ENCODE data around the gene UFC1. TPM values are rescaled to one million over a fixed set of nuclear protein-coding genes. Genes with fewer than 3 reads are reported as not detected.

The UFC1 gene
- total RNA-seq, 1 donor = 111 TPM

DNA sequence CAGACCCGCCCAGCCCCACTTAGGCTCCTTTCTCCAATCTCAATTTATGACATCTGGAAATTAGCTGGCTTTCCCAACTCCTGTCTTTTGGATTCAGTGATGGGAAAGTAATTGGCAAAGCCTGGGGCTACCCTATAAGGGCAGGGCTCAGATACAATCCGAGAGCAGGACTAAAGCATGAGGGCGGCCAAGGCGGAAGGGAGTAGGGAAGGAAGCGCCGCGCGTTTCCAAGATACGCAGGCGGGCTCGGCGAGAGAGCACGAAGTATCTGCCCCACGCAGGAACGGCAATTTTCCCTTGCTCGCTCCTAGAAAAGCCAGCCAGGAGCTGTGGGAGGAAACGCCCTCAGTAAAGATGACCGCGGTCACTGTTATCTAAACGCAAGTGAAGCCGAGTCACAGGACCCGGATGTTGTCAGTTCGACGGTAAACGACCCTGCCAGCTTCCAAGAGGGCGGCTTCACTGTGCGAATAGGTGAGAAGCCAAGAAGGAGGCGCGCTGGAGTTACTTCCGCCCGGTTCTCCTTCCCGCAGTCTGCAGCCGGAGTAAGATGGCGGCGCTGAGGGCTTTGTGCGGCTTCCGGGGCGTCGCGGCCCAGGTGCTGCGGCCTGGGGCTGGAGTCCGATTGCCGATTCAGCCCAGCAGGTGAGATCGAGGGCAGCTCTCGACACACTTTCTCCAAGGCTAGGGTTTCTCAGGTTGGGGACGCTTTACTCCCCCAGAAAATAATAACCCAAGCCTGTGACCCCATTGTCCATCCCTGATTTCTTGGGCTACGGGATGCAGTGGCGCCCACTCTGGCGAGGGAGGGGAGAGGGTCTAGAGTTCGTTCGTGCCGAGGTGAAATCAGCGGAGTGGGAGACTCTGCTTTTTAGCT is 48.3 kb downstream of the UFC1 start, which contains the start of gene NDUFS2:
Gene NDUFS2, plus strand, starts transcription at position 532 of the 877 bp plus-strand sequence. Its CDS starts 19 bp downstream, at position 551.
- H3K4me3 ChIP-seq (ENCODE audit: low read depth, low read length) = peak within 1 kb of the TSS; percentile 97
- TF ChIP-seq, protein P1, sequence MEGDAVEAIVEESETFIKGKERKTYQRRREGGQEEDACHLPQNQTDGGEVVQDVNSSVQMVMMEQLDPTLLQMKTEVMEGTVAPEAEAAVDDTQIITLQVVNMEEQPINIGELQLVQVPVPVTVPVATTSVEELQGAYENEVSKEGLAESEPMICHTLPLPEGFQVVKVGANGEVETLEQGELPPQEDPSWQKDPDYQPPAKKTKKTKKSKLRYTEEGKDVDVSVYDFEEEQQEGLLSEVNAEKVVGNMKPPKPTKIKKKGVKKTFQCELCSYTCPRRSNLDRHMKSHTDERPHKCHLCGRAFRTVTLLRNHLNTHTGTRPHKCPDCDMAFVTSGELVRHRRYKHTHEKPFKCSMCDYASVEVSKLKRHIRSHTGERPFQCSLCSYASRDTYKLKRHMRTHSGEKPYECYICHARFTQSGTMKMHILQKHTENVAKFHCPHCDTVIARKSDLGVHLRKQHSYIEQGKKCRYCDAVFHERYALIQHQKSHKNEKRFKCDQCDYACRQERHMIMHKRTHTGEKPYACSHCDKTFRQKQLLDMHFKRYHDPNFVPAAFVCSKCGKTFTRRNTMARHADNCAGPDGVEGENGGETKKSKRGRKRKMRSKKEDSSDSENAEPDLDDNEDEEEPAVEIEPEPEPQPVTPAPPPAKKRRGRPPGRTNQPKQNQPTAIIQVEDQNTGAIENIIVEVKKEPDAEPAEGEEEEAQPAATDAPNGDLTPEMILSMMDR (IDR thresholded peaks at IDR 0.05; ENCODE audit: insufficient read depth, low read length) = peak; percentile 26
- DNase-seq (ENCODE audit: low read depth) = peak; percentile 99

DNA sequence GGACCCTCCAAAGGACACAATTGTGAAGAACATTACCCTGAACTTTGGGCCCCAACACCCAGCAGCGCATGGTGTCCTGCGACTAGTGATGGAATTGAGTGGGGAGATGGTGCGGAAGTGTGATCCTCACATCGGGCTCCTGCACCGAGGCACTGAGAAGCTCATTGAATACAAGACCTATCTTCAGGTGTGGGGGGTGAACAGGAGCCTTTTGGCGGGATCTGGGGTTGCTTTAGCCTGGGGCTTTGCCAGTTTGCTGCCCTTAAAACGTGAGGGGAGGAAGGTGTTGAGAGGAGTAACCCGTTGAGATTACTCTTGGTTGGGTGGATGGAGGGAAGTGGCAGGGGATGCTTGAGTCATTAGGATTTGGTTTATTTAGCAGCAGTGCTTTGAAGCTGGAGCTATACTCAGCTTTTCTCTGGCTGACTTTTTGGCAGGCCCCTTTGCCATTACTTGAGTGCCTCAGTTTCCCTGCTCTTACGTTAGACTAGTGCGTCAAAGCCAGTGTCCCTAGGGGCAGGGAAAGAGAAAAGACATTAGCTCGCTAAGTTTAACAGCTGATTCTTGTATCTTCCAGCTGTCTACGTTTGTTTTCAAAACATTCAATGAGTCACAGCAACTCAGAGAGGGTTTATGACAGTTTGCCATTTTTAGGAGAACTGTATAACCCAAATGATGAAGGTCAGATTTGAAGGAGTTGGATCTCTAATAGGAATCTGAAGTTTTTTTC is 52.8 kb downstream of the UFC1 start:
- TF ChIP-seq, protein P1 (IDR thresholded peaks at IDR 0.05; ENCODE audit: insufficient read depth, low read length) = no peak
- DNase-seq (ENCODE audit: low read depth) = no peak
- H3K4me3 ChIP-seq (ENCODE audit: low read depth, low read length) = no peak overlapping the region

DNA sequence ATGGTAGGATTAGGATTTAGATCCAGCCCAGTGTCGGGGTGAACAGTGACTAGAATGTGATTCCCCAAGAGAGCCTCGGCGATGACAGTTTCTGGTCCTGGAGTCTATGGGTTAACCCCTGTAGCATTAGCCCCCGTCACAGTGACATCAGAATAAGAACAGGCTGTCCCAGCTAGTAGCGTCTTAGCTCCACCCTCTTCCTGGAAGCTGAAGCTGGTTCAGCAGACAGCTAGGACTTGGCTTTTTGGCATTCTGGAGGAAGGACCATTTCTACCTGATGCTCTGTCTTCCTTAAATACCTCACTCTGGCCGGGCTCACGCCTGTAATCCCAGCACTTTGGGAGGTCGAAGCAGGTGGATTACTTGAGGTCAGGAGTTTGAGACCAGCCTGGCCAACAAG is 53.4 kb downstream of the UFC1 start:
- H3K4me3 ChIP-seq (ENCODE audit: low read depth, low read length) = no peak overlapping the region
- TF ChIP-seq, protein P1 (IDR thresholded peaks at IDR 0.05; ENCODE audit: insufficient read depth, low read length) = no peak
- no peak for DNase-seq (ENCODE audit: low read depth)

Small RNA genes lying within 50 kb of the gene (small RNA-seq; reads per million reads assigned to genes)
- not detected for gene RF01225

Other genes starting within 250 kb of the UFC1 start
- 3.8 TPM in 1 of 2 replicates, not detected in the other for gene ITLN2, start 199.2 kb upstream of the UFC1 start, total RNA-seq (ENCODE audit: low replicate concordance)
- 0.36 and 3.3 TPM in 2 replicates for gene F11R, start 132.8 kb upstream of the UFC1 start, total RNA-seq (ENCODE audit: low replicate concordance)
- 0.90 TPM in 1 of 2 replicates, not detected in the other for gene TSTD1, start 115.0 kb upstream of the UFC1 start, total RNA-seq (ENCODE audit: low replicate concordance)
- gene USF1, start 108.0 kb upstream of the UFC1 start, total RNA-seq (ENCODE audit: low replicate concordance) = 23.5 and 36.2 TPM in 2 replicates
- not detected in 2 replicates for gene ARHGAP30, start 84.1 kb upstream of the UFC1 start, total RNA-seq (ENCODE audit: low replicate concordance)
- not detected in 2 replicates for gene NECTIN4, start 64.4 kb upstream of the UFC1 start, total RNA-seq (ENCODE audit: low replicate concordance)
- 0.90 and 1.8 TPM in 2 replicates for gene KLHDC9, start 55.6 kb upstream of the UFC1 start, total RNA-seq (ENCODE audit: low replicate concordance)
- gene PFDN2, start 35.9 kb upstream of the UFC1 start, total RNA-seq (ENCODE audit: low replicate concordance) = 39.9 and 50.2 TPM in 2 replicates
- gene NIT1, start 35.9 kb upstream of the UFC1 start, total RNA-seq (ENCODE audit: low replicate concordance) = 13.3 and 18.3 TPM in 2 replicates
- gene DEDD, start 21.3 kb upstream of the UFC1 start, total RNA-seq (ENCODE audit: low replicate concordance) = 7.8 and 25.8 TPM in 2 replicates
- 6.1 and 11.6 TPM in 2 replicates for gene USP21, start 5.5 kb downstream of the UFC1 start, total RNA-seq (ENCODE audit: low replicate concordance)
- gene PPOX, start 12.4 kb downstream of the UFC1 start, total RNA-seq (ENCODE audit: low replicate concordance) = 14.0 and 16.0 TPM in 2 replicates
- 8.3 and 11.4 TPM in 2 replicates for gene B4GALT3, start 23.5 kb downstream of the UFC1 start, total RNA-seq (ENCODE audit: low replicate concordance)
- 1.1 and 3.1 TPM in 2 replicates for gene ADAMTS4, start 45.1 kb downstream of the UFC1 start, total RNA-seq (ENCODE audit: low replicate concordance)
- 65.4 and 67.5 TPM in 2 replicates for gene NDUFS2, start 48.4 kb downstream of the UFC1 start, total RNA-seq (ENCODE audit: low replicate concordance)
- gene FCER1G, start 61.3 kb downstream of the UFC1 start, total RNA-seq (ENCODE audit: low replicate concordance) = not detected in 2 replicates
- not detected in 2 replicates for gene APOA2, start 69.7 kb downstream of the UFC1 start, total RNA-seq (ENCODE audit: low replicate concordance)
- gene TOMM40L, start 72.1 kb downstream of the UFC1 start, total RNA-seq (ENCODE audit: low replicate concordance) = 5.2 and 9.1 TPM in 2 replicates
- not detected in 2 replicates for gene NR1I3, start 84.2 kb downstream of the UFC1 start, total RNA-seq (ENCODE audit: low replicate concordance)
- not detected in 2 replicates for gene PCP4L1, start 104.8 kb downstream of the UFC1 start, total RNA-seq (ENCODE audit: low replicate concordance)
- 0.09 and 1.2 TPM in 2 replicates for gene MPZ, start 156.0 kb downstream of the UFC1 start, total RNA-seq (ENCODE audit: low replicate concordance)
- 52.1 and 56.5 TPM in 2 replicates for gene SDHC, start 160.4 kb downstream of the UFC1 start, total RNA-seq (ENCODE audit: low replicate concordance)
- not detected in 2 replicates for gene CFAP126, start 213.9 kb downstream of the UFC1 start, total RNA-seq (ENCODE audit: low replicate concordance)

All from fibroblast of the aortic adventitia (primary cell).